Caco-2 (cell line): ENCODE results near the gene FUCA2. TPM values are rescaled to one million over a fixed set of nuclear protein-coding genes. Genes with fewer than 3 reads are reported as not detected.

Source experiments
- BruUV-seq: library from RNA; stranded (reverse); fragments of 400-500 nt; replicated peaks from 2 replicates; lab custom pipeline; 2021; lab: Mats Ljungman, UMichigan
- CTCF ChIA-PET: fragments of 300-600 bp; sonication (Branson Sonifier 250); formaldehyde crosslinking; loops from one replicate; lab custom pipeline; 2022; ENCODE audit warnings: antibody characterized with exemption; lab: Charles Lee
- POLR2A ChIA-PET: fragments of 300-600 bp; sonication (Branson Sonifier 250); formaldehyde crosslinking; loops from one replicate; lab custom pipeline; 2022; ENCODE audit warnings: antibody characterized with exemption; lab: Charles Lee
- DNase-seq, 2 experiments: peaks; one replicate each; pipeline versions ENCODE4 v3.0.0 to v3.0.0-alpha.2; 2020 to 2022
- H3K27me3 ChIP-seq: replicated peaks from 2 replicates; pipeline ENCODE4 v1.6.0; 2011; ENCODE audit warnings: low read length; ENCODE audit not compliant: control insufficient read depth, insufficient read depth
- H3K36me3 ChIP-seq: 2 replicates; pipeline ENCODE4 v1.5.1; 2011; ENCODE audit warnings: low read length; ENCODE audit not compliant: control insufficient read depth, insufficient read depth
- H3K4me1 ChIP-seq: fragments of 250-450 bp; sonication (Bioruptor Pico); 2 replicates; pipeline ENCODE4 v1.5.1; 2020; ENCODE audit warnings: mild to moderate bottlenecking
- H3K4me3 ChIP-seq: 2 replicates; pipeline ENCODE4 v1.5.1; 2011; ENCODE audit warnings: low read depth, mild to moderate bottlenecking, control low read depth, low read length
- H3K9me3 ChIP-seq: fragments of 250-450 bp; sonication (Bioruptor Pico); 2 replicates; pipeline ENCODE4 v1.5.1; 2020; ENCODE audit warnings: mild to moderate bottlenecking, moderate library complexity
- H3K27ac Mint-ChIP-seq: one replicate; pipeline ENCODE4 v1.8.0; 2022; ENCODE audit warnings: mixed read lengths; ENCODE audit not compliant: unreplicated experiment
- H3K27me3 Mint-ChIP-seq: one replicate; pipeline ENCODE4 v1.8.0; 2022; ENCODE audit warnings: mixed read lengths; ENCODE audit not compliant: insufficient read depth, unreplicated experiment
- H3K36me3 Mint-ChIP-seq: one replicate; pipeline ENCODE4 v1.8.0; 2022; ENCODE audit warnings: mild to moderate bottlenecking, mixed read lengths; ENCODE audit not compliant: insufficient read depth, unreplicated experiment
- H3K4me1 Mint-ChIP-seq: one replicate; pipeline ENCODE4 v1.8.0; 2022; ENCODE audit warnings: low read depth, mixed read lengths; ENCODE audit not compliant: unreplicated experiment
- H3K4me3 Mint-ChIP-seq: one replicate; pipeline ENCODE4 v1.8.0; 2022; ENCODE audit warnings: mild to moderate bottlenecking, moderate library complexity, mixed read lengths; ENCODE audit not compliant: unreplicated experiment
- H3K9me3 Mint-ChIP-seq: one replicate; pipeline ENCODE4 v1.8.0; 2022; ENCODE audit warnings: mixed read lengths; ENCODE audit not compliant: unreplicated experiment
- intact Hi-C: fragments of 100-400 bp; cut with micrococcal nuclease; formaldehyde crosslinking; loops from one replicate; pipeline ENCODE4 v1.10.0; 2022; ENCODE audit not compliant: unreplicated experiment
- total RNA-seq: library from RNA; stranded (reverse); gene quantifications from 2 replicates; pipeline ENCODE4 v1.2.3, GENCODE V29; 2022
- TF ChIP-seq, protein P1 (sequence below), 2 experiments: fragments of 200-600 bp in 1 of 2; IDR thresholded peaks; 1 replicate in 1 of 2; 2 replicates in 1 of 2; pipeline versions ENCODE4 v1.5.1 to v1.8.0; 2011 to 2022; ENCODE audit warnings: antibody characterized with exemption in 1 of 2, control low read depth in 1 of 2, inconsistent platforms in 1 of 2, low read depth in 1 of 2, low read length in 1 of 2, mild to moderate bottlenecking in 1 of 2, moderate library complexity in 1 of 2; ENCODE audit not compliant: insufficient read depth in 1 of 2, severe bottlenecking in 1 of 2, unreplicated experiment in 1 of 2

FUCA2 gene
- total RNA-seq, 1 experiment from 2014 or later, result 102 TPM

DNA sequence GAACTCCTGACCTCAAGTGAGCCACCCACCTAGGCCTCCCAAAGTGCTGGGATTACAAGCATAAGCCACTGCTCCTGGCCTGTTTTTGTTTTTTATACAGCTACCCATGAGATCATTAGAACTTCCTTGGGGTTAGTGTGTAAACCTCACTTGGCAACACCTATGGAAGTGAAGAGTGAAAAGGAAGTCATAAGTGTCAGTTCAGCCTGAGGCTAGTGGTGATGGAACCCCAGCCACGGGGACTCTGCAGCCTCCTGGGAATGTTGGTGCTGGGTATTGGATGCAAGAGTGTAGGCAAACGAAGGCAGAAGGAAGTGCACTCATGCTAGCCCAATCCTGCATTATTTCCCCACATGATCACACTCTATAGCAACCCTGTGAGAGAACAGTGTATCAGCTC lies 33.6 kb upstream of the FUCA2 start:
- peaks cover 13% of the 10 kb centered on the region for H3K36me3 Mint-ChIP-seq
- TF ChIP-seq, protein P1, sequence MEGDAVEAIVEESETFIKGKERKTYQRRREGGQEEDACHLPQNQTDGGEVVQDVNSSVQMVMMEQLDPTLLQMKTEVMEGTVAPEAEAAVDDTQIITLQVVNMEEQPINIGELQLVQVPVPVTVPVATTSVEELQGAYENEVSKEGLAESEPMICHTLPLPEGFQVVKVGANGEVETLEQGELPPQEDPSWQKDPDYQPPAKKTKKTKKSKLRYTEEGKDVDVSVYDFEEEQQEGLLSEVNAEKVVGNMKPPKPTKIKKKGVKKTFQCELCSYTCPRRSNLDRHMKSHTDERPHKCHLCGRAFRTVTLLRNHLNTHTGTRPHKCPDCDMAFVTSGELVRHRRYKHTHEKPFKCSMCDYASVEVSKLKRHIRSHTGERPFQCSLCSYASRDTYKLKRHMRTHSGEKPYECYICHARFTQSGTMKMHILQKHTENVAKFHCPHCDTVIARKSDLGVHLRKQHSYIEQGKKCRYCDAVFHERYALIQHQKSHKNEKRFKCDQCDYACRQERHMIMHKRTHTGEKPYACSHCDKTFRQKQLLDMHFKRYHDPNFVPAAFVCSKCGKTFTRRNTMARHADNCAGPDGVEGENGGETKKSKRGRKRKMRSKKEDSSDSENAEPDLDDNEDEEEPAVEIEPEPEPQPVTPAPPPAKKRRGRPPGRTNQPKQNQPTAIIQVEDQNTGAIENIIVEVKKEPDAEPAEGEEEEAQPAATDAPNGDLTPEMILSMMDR (IDR thresholded peaks at IDR 0.05; ENCODE audit: insufficient read depth in 1 of 2, low read depth in 1 of 2, low read length in 1 of 2, severe bottlenecking in 1 of 2, unreplicated experiment in 1 of 2), result no peak
- Histone ChIP-seq H3K4me1 (peaks cover 69% of the 10 kb centered on the region), H3K4me3 (no peak overlapping the region), H3K9me3 (no peaks in the 10 kb centered on the region), H3K27me3 (no peaks in the 10 kb centered on the region), H3K36me3 (peaks cover 2% of the 10 kb centered on the region; the same call in 1 of the 2 replicates)
- no peak for DNase-seq
- peak overlapping the region; percentile 75 for H3K27ac Mint-ChIP-seq
- ChIA-PET POLR2A (no interaction called here), CTCF (no interaction called here)
- no TSS peak for BruUV-seq
- H3K4me1 Mint-ChIP-seq, result peaks cover 47% of the 10 kb centered on the region
- intact Hi-C loops, result loop anchor here (2.0 kb wide), 1 partner anchor 34 kb away; the partner anchor contains the start of gene FUCA2
- H3K9me3 Mint-ChIP-seq, result no peaks in the 10 kb centered on the region
- peak overlapping the region; percentile 39 for H3K4me3 Mint-ChIP-seq
- H3K27me3 Mint-ChIP-seq, result no peaks in the 10 kb centered on the region

DNA sequence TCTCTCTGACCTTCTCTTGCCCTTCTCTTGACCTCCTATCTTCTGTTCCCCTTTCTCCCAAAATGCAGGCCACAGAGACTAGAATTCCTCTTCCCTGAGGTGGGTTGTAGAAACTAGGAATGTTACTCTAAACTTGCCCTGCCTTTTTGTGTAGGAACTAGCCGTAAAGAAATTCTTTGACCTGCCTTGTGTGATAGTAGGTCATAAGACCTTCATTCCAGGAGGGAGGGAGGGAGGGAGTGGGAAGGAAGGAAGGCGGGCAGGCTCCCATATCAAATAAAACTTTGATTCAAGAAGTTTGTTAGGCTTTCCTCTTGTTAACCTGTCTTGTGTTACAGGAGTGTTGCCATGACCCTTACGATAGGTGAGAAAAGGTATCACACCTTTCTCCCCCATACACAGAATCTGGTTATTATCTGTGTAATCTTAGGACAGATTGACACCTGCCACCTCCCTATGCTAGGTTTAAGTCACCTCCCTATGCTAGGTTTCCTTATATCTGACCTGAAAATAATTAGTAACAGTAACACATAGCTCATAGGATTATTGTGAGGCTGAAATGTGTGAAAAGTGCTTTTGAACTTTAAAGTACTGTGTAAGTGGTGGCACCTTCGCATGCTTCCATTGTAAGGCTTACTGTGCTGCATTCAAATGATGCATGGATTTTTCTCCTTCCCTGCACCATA lies 32.6 kb upstream of the FUCA2 start:
- H3K4me3 Mint-ChIP-seq, result no peak overlapping the region
- H3K27me3 Mint-ChIP-seq, result no peaks in the 10 kb centered on the region
- no peaks in the 10 kb centered on the region for H3K9me3 Mint-ChIP-seq
- Histone ChIP-seq H3K36me3 (peaks cover 2% of the 10 kb centered on the region; the same call in 1 of the 2 replicates), H3K27me3 (no peaks in the 10 kb centered on the region), H3K4me1 (peaks cover 70% of the 10 kb centered on the region), H3K4me3 (no peak overlapping the region), H3K9me3 (no peaks in the 10 kb centered on the region)
- no TSS peak for BruUV-seq
- ChIA-PET CTCF (no interaction called here), POLR2A (no interaction called here)
- peak overlapping the region; percentile 75 for H3K27ac Mint-ChIP-seq
- DNase-seq, result no peak
- peaks cover 47% of the 10 kb centered on the region for H3K4me1 Mint-ChIP-seq
- peaks cover 8% of the 10 kb centered on the region for H3K36me3 Mint-ChIP-seq
- intact Hi-C loops, result loop anchor here (2.0 kb wide), 1 partner anchor 33 kb away; the partner anchor contains the start of gene FUCA2
- TF ChIP-seq, protein P1 (IDR thresholded peaks at IDR 0.05; ENCODE audit: insufficient read depth in 1 of 2, low read depth in 1 of 2, low read length in 1 of 2, severe bottlenecking in 1 of 2, unreplicated experiment in 1 of 2), result no peak

DNA sequence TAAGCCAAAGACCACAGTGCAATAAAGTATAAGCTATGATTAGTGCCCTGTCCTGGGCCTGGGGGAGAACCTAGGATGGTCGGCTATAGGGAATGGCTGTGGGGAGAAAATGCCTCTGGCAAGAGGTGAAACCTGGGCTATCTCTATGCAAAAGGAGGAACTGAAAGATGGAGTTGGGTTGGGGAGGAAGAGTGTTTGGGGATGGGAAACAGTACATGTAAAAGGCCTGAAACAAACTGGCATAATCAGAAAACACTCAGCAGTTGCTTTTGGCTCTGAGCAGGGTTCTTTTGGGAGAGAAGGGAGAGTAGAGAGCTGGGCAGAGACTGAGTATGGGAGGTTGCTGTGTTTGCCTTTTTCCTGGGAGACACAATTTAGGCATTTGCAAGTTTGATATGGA lies 31.9 kb upstream of the FUCA2 start:
- no peaks in the 10 kb centered on the region for H3K9me3 ChIP-seq
- BruUV-seq, result no TSS peak
- H3K36me3 ChIP-seq, result peaks cover 2% of the 10 kb centered on the region; the same call in 1 of the 2 replicates
- TF ChIP-seq, protein P1 (IDR thresholded peaks at IDR 0.05; ENCODE audit: insufficient read depth in 1 of 2, low read depth in 1 of 2, low read length in 1 of 2, severe bottlenecking in 1 of 2, unreplicated experiment in 1 of 2), result no peak
- peaks cover 70% of the 10 kb centered on the region for H3K4me1 ChIP-seq
- H3K27me3 ChIP-seq, result no peaks in the 10 kb centered on the region
- H3K4me3 ChIP-seq, result no peak overlapping the region
- Mint-ChIP-seq H3K27me3 (no peaks in the 10 kb centered on the region), H3K9me3 (no peaks in the 10 kb centered on the region), H3K4me3 (no peak overlapping the region), H3K4me1 (peaks cover 45% of the 10 kb centered on the region), H3K36me3 (peaks cover 8% of the 10 kb centered on the region), H3K27ac (peak overlapping the region; percentile 75)
- ChIA-PET CTCF (no interaction called here), POLR2A (no interaction called here)
- no peak for DNase-seq
- intact Hi-C loops, result no loop called here
